ENCODE measurements around the gene FREM3. TPM values are rescaled to one million over a fixed set of nuclear protein-coding genes. Genes with fewer than 3 reads are reported as not detected.

The FREM3 gene
- total RNA-seq, 3 donors from 2014 or later = not detected

GRCh38 chr4:143585548-143585947 lies 114.9 kb downstream of the FREM3 start:
- no peak overlapping the region for H3K4me3 Mint-ChIP-seq
- ATAC-seq (no peak), DNase-seq (no peak)
- no peaks in the 10 kb centered on the region for H3K27me3 Mint-ChIP-seq (ENCODE audit: low read depth)
- H3K36me3 Mint-ChIP-seq (ENCODE audit: insufficient read depth) = no peaks in the 10 kb centered on the region
- no peaks in the 10 kb centered on the region for H3K4me1 Mint-ChIP-seq (ENCODE audit: low read depth)
- peaks cover 31% of the 10 kb centered on the region for H3K9me3 Mint-ChIP-seq

- H3K36me3 Mint-ChIP-seq (ENCODE audit: insufficient read depth) = peaks cover 5% of the 10 kb centered on the region
- H3K9me3 Mint-ChIP-seq = peaks cover 18% of the 10 kb centered on the region
- H3K4me1 Mint-ChIP-seq (ENCODE audit: low read depth) = no peaks in the 10 kb centered on the region
Measured at GRCh38 chr4:143581331-143581946, 119.0 kb downstream of the FREM3 start.

GRCh38 chr4:143575331-143575730 lies 125.1 kb downstream of the FREM3 start:
- H3K4me1 Mint-ChIP-seq (ENCODE audit: low read depth) = no peaks in the 10 kb centered on the region
- peaks cover 16% of the 10 kb centered on the region for H3K36me3 Mint-ChIP-seq (ENCODE audit: insufficient read depth)
- DNase-seq (no peak), ATAC-seq (no peak)
- no peak overlapping the region for H3K4me3 Mint-ChIP-seq
- H3K9me3 Mint-ChIP-seq = no peaks in the 10 kb centered on the region
- no peaks in the 10 kb centered on the region for H3K27me3 Mint-ChIP-seq (ENCODE audit: low read depth)

More at GRCh38 chr4:143581331-143581946, 119.0 kb downstream of the FREM3 start:
- DNase-seq = no peak
- Mint-ChIP-seq H3K27me3 (ENCODE audit: low read depth) (no peaks in the 10 kb centered on the region), H3K4me3 (no peak overlapping the region)
- ATAC-seq = no peak

- DNase-seq (no peak), ATAC-seq (peak; percentile 49 to 67)
- Mint-ChIP-seq H3K27me3 (ENCODE audit: low read depth) (no peaks in the 10 kb centered on the region), H3K9me3 (no peaks in the 10 kb centered on the region), H3K36me3 (ENCODE audit: insufficient read depth) (peaks cover 13% of the 10 kb centered on the region), H3K4me3 (no peak overlapping the region), H3K4me1 (ENCODE audit: low read depth) (peaks cover 7% of the 10 kb centered on the region)
Measured at GRCh38 chr4:143564472-143564871, 136.0 kb downstream of the FREM3 start.

- peaks cover 16% of the 10 kb centered on the region for H3K4me1 Mint-ChIP-seq (ENCODE audit: low read depth)
- H3K9me3 Mint-ChIP-seq = no peaks in the 10 kb centered on the region
- H3K36me3 Mint-ChIP-seq (ENCODE audit: insufficient read depth) = peaks cover 3% of the 10 kb centered on the region
- DNase-seq (peak; percentile 20), ATAC-seq (peak; percentile 9 to 13)
- peak overlapping the region; percentile 84 for H3K4me3 Mint-ChIP-seq
- H3K27me3 Mint-ChIP-seq (ENCODE audit: low read depth) = no peaks in the 10 kb centered on the region
Measured at GRCh38 chr4:143559757-143560147, 140.7 kb downstream of the FREM3 start.

- peaks cover 16% of the 10 kb centered on the region for H3K4me1 Mint-ChIP-seq (ENCODE audit: low read depth)
- peak; percentile 61 for DNase-seq
- peak overlapping the region; percentile 84 for H3K4me3 Mint-ChIP-seq
- H3K9me3 Mint-ChIP-seq = no peaks in the 10 kb centered on the region
- peaks cover 7% of the 10 kb centered on the region for H3K36me3 Mint-ChIP-seq (ENCODE audit: insufficient read depth)
- peak; percentile 91 for ATAC-seq
- H3K27me3 Mint-ChIP-seq (ENCODE audit: low read depth) = no peaks in the 10 kb centered on the region
Measured at GRCh38 chr4:143558823-143559756, 141.4 kb downstream of the FREM3 start.

GRCh38 chr4:143558286-143558685 lies 142.2 kb downstream of the FREM3 start:
- no peaks in the 10 kb centered on the region for H3K9me3 Mint-ChIP-seq
- H3K4me3 Mint-ChIP-seq = peak overlapping the region; percentile 84
- no peak for ATAC-seq
- H3K27me3 Mint-ChIP-seq (ENCODE audit: low read depth) = no peaks in the 10 kb centered on the region
- H3K36me3 Mint-ChIP-seq (ENCODE audit: insufficient read depth) = peaks cover 7% of the 10 kb centered on the region
- no peak for DNase-seq
- peaks cover 16% of the 10 kb centered on the region for H3K4me1 Mint-ChIP-seq (ENCODE audit: low read depth)

DNA sequence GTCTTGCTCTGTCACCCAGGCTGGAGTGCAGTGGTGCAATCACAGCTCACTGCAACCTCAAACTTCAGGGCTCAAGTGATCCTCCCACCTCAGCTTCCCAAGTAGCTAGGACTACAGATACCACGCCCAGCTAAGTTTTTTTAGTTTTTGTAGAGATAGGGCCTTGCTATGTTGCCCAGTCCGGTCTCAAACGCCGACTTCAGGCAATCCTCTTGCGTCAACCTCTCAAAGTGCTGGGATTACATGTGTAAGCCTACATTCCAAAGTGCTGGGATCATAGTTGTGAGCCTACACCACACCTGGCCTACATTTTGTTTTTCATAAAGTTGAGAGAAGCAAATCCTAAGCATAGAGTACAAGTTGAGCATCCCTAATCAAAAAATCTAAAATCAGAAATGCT lies 144.8 kb downstream of the FREM3 start:
- no peak for ATAC-seq
- H3K9me3 Mint-ChIP-seq = no peaks in the 10 kb centered on the region

GRCh38 chr4:143554728-143555597 lies 145.5 kb downstream of the FREM3 start:
- DNase-seq (no peak), ATAC-seq (no peak)
- no peaks in the 10 kb centered on the region for H3K27me3 Mint-ChIP-seq (ENCODE audit: low read depth)
- H3K4me1 Mint-ChIP-seq (ENCODE audit: low read depth) = peaks cover 15% of the 10 kb centered on the region
- H3K4me3 Mint-ChIP-seq = no peak overlapping the region
- H3K36me3 Mint-ChIP-seq (ENCODE audit: insufficient read depth) = peaks cover 26% of the 10 kb centered on the region
- H3K9me3 Mint-ChIP-seq = no peaks in the 10 kb centered on the region

More for the DNA sequence above, 144.8 kb downstream of the FREM3 start:
- no peak for DNase-seq
- H3K36me3 Mint-ChIP-seq (ENCODE audit: insufficient read depth) = peaks cover 22% of the 10 kb centered on the region
- no peaks in the 10 kb centered on the region for H3K27me3 Mint-ChIP-seq (ENCODE audit: low read depth)
- no peak overlapping the region for H3K4me3 Mint-ChIP-seq
- H3K4me1 Mint-ChIP-seq (ENCODE audit: low read depth) = peaks cover 17% of the 10 kb centered on the region

DNA sequence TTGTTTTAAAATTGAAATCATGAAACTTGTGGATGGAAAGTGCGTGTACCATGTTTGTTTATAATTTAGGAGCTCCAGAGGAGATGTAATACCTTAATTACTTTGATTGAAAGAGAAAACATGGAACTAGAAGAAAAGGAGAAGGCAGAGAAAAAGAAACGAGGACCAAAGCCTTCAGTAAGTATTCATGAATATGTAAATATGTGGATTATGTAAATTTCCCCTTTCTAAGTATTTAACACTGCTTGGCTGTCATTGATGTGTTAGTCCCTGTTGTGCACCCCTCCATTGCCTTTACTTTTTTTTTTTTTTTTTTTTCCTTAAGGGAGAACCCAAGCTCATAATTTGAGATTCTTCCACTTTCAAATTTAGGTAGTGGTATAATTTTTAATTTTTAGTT lies 150.5 kb downstream of the FREM3 start:
- no peaks in the 10 kb centered on the region for H3K9me3 Mint-ChIP-seq
- H3K27me3 Mint-ChIP-seq (ENCODE audit: low read depth) = no peaks in the 10 kb centered on the region
- H3K4me1 Mint-ChIP-seq (ENCODE audit: low read depth) = peaks cover 3% of the 10 kb centered on the region
- peaks cover 46% of the 10 kb centered on the region for H3K36me3 Mint-ChIP-seq (ENCODE audit: insufficient read depth)
- ATAC-seq = no peak
- H3K4me3 Mint-ChIP-seq = no peak overlapping the region
- DNase-seq = no peak

DNA sequence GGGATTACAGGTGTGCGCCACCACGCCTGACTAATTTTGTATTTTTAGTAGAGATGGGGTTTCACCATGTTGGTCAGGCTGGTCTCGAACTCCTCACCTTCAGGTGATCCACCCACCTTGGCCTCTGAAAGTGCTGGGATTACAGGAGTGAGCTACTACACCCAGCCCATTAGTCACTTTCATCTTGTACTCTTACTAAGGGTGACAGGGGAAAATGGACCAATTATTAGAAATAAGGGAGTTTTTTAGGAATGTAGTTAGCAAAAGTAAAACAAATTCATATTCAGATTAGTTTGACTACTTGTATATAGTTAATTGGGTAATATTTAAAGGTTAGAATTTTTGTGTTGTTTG lies 160.8 kb downstream of the FREM3 start:
- ATAC-seq (peak in 1 of 2 donors; percentile 23), DNase-seq (no peak)
- Mint-ChIP-seq H3K36me3 (ENCODE audit: insufficient read depth) (peaks cover 58% of the 10 kb centered on the region), H3K4me1 (ENCODE audit: low read depth) (peaks cover 13% of the 10 kb centered on the region), H3K4me3 (no peak overlapping the region), H3K9me3 (no peaks in the 10 kb centered on the region), H3K27me3 (ENCODE audit: low read depth) (no peaks in the 10 kb centered on the region)

DNA sequence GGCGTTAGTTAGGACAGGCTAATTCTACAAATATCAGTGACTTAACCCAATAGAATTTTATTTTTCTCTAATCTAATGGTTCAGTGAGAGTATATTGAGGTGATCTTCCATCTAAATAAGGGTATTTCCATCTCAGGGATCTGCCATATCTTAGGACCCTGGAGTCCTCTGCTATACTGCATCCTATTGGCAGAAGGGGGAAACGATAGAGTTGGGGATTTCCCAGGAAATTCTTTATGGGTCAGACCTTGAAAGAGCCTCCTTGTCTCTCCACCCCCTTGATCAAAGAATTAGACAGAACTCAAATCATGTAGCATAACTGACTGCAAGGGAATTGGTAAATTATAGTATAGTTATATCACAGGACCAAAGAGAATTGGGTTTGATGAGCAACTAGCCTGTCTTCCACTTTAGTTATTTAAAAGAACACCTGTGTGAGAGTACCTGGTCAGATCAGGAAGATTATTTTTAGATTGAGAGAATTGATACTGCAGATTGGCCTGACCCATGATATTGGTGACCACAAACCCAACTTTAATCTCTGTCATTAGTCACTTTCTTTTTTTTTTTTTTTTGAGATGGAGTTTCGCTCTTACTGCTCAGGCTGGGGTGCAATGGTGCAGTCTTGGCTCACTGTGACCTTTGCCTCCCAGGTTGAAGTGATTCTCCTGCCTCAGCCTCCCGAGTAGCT lies 161.4 kb downstream of the FREM3 start:
- ATAC-seq (peak in 1 of 2 donors; percentile 30), DNase-seq (no peak)

GRCh38 chr4:143531788-143532491 lies 168.5 kb downstream of the FREM3 start:
- H3K27me3 Mint-ChIP-seq (ENCODE audit: low read depth) = no peaks in the 10 kb centered on the region
- ATAC-seq (no peak), DNase-seq (no peak)
- peaks cover 63% of the 10 kb centered on the region for H3K36me3 Mint-ChIP-seq (ENCODE audit: insufficient read depth)
- H3K4me1 Mint-ChIP-seq (ENCODE audit: low read depth) = peaks cover 5% of the 10 kb centered on the region
- no peaks in the 10 kb centered on the region for H3K9me3 Mint-ChIP-seq
- H3K4me3 Mint-ChIP-seq = no peak overlapping the region

More for the DNA sequence above, 161.4 kb downstream of the FREM3 start:
- Mint-ChIP-seq H3K4me3 (no peak overlapping the region), H3K4me1 (ENCODE audit: low read depth) (peaks cover 13% of the 10 kb centered on the region), H3K36me3 (ENCODE audit: insufficient read depth) (peaks cover 61% of the 10 kb centered on the region), H3K9me3 (no peaks in the 10 kb centered on the region), H3K27me3 (ENCODE audit: low read depth) (no peaks in the 10 kb centered on the region)

All from activated T-cell treated with anti-CD3 and anti-CD28 coated beads, Interleukin-2, amount 50 U/mL, for 4 hours (primary cell).